Omental fat pad (tissue), 4 donors: ENCODE results near the gene CD3D. TPM values are rescaled to one million over a fixed set of nuclear protein-coding genes. Genes with fewer than 3 reads are reported as not detected.
"Not testable (repeated sequence)": the region's sequence is repeated elsewhere in the genome, so short reads cannot be mapped to it uniquely, and the experiment has no call there.

Experiments used
- ATAC-seq: fragments of 150-250 bp; one replicate; pipeline ENCODE4 v1.9.1; 2016; ENCODE audit warnings: mild to moderate bottlenecking, moderate library complexity; ENCODE audit not compliant: low FRiP score
- DNase-seq: peaks from one replicate; pipeline ENCODE4 v3.0.0-alpha.2; 2019; ENCODE audit warnings: low spot score
- total RNA-seq, 4 donors: library from RNA; depleted of rRNA; stranded (reverse); fragments of >200 nt; gene quantifications; one replicate each; pipeline ENCODE4 v1.1.0, GENCODE V29; 2016
- TF ChIP-seq, protein P1 (sequence below), 3 donors: fragments of 450-650 bp; IDR thresholded peaks; one replicate each; pipeline ENCODE4 v1.5.1; 2016 to 2017; ENCODE audit warnings: antibody characterized with exemption in 3 of 3, mild to moderate bottlenecking in 3 of 3, moderate library complexity in 2 of 3

CD3D gene
- total RNA-seq, 4 donors from 2014 or later = 1.7 to 3.4 (median 2.6) TPM

- no peak for ATAC-seq
- TF ChIP-seq, protein P1, sequence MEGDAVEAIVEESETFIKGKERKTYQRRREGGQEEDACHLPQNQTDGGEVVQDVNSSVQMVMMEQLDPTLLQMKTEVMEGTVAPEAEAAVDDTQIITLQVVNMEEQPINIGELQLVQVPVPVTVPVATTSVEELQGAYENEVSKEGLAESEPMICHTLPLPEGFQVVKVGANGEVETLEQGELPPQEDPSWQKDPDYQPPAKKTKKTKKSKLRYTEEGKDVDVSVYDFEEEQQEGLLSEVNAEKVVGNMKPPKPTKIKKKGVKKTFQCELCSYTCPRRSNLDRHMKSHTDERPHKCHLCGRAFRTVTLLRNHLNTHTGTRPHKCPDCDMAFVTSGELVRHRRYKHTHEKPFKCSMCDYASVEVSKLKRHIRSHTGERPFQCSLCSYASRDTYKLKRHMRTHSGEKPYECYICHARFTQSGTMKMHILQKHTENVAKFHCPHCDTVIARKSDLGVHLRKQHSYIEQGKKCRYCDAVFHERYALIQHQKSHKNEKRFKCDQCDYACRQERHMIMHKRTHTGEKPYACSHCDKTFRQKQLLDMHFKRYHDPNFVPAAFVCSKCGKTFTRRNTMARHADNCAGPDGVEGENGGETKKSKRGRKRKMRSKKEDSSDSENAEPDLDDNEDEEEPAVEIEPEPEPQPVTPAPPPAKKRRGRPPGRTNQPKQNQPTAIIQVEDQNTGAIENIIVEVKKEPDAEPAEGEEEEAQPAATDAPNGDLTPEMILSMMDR (IDR thresholded peaks at IDR 0.05) = no peak
- no peak for DNase-seq
These were observed 30.2 kb downstream of the CD3D start for GRCh38 chr11:118312328-118312727.

DNA sequence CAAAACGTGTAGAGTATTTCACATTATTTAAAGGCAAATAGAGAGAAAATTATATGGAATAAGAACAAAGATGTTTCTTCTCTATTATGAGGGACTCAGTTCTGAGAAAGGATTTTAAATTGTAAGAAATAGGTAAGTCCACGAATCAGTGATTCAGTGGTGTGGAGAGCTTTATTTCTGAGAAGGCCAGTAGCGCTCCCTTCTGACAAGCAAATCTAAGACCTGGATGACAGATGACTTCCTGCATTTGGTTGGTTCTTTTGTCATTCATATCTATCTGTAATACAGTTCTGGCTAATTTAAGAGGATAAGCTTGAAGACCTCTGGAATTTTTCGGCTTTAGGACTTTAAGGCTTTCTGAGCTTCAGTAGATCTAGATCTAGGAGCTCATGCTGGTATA, 31.0 kb downstream of the CD3D start:
- ATAC-seq (no peak), DNase-seq (no peak)
- TF ChIP-seq, protein P1 (IDR thresholded peaks at IDR 0.05) = no peak

GRCh38 chr11:118310781-118311485, 31.6 kb downstream of the CD3D start:
- TF ChIP-seq, protein P1 (IDR thresholded peaks at IDR 0.05) = no peak
- DNase-seq = no peak
- ATAC-seq = no peak

DNA sequence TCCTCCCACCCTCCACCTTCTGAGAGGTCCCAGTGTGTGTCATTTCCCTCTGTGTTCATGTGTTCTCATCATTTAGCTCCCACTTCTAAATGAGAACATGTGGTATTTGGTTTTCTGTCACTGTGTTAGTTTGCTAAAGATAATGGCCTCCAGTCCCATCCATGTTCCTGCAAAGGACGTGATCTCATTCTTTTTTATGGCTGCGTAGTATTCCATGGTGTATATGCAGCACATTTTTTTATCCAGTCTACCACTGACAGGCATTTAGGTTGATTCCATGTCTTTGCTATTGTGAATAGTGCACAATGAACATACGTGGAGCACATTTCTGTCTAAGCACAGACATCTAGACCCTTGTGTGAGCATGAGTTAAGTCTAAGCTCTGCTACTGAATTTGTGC, 32.2 kb downstream of the CD3D start:
- no peak for ATAC-seq
- TF ChIP-seq, protein P1 (IDR thresholded peaks at IDR 0.05) = no peak
- DNase-seq = no peak

DNA sequence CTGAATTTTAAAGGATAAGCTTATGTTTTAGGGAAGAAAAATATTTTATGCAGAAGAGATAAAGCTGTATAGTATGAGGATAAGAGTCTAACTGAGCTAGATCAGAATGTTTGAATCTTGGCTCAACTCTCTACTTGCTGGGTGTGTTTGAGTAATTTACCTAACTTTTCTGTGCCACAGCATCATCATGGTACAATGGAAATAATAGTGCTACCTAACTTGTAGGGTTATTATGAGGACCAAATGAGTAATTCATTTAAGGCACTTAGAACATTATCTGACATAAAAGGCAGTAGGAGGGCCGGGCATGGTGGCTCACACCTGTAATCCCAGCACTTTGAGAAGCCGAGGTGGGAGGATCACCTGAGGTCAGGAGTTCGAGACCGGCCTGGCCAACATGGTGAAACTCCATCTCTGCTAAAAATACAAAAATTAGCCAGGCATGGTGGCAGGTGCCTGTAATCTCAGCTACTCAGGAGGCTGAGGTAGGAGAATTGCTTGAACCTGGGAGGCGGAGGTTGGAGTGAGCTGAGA, 33.4 kb downstream of the CD3D start:
- not testable (repeated sequence) for ATAC-seq, DNase-seq

- DNase-seq (no peak), ATAC-seq (no peak)
- TF ChIP-seq, protein P1 (IDR thresholded peaks at IDR 0.05) = no peak
These were observed 35.9 kb downstream of the CD3D start for GRCh38 chr11:118306556-118306955.

GRCh38 chr11:118305726-118306125, 36.8 kb downstream of the CD3D start:
- TF ChIP-seq, protein P1 (IDR thresholded peaks at IDR 0.05) = no peak
- no peak for DNase-seq
- no peak for ATAC-seq
